ENCODE results near the gene MED12L.

MED12L gene, protein sequence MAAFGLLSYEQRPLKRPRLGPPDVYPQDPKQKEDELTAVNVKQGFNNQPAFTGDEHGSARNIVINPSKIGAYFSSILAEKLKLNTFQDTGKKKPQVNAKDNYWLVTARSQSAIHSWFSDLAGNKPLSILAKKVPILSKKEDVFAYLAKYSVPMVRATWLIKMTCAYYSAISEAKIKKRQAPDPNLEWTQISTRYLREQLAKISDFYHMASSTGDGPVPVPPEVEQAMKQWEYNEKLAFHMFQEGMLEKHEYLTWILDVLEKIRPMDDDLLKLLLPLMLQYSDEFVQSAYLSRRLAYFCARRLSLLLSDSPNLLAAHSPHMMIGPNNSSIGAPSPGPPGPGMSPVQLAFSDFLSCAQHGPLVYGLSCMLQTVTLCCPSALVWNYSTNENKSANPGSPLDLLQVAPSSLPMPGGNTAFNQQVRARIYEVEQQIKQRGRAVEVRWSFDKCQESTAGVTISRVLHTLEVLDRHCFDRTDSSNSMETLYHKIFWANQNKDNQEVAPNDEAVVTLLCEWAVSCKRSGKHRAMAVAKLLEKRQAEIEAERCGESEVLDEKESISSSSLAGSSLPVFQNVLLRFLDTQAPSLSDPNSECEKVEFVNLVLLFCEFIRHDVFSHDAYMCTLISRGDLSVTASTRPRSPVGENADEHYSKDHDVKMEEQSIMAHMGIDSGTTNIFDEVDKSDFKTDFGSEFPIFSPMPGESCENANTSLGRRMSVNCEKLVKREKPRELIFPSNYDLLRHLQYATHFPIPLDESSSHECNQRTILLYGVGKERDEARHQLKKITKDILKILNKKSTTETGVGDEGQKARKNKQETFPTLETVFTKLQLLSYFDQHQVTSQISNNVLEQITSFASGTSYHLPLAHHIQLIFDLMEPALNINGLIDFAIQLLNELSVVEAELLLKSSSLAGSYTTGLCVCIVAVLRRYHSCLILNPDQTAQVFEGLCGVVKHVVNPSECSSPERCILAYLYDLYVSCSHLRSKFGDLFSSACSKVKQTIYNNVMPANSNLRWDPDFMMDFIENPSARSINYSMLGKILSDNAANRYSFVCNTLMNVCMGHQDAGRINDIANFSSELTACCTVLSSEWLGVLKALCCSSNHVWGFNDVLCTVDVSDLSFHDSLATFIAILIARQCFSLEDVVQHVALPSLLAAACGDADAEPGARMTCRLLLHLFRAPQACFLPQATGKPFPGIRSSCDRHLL (N-terminal part only)

DNA sequence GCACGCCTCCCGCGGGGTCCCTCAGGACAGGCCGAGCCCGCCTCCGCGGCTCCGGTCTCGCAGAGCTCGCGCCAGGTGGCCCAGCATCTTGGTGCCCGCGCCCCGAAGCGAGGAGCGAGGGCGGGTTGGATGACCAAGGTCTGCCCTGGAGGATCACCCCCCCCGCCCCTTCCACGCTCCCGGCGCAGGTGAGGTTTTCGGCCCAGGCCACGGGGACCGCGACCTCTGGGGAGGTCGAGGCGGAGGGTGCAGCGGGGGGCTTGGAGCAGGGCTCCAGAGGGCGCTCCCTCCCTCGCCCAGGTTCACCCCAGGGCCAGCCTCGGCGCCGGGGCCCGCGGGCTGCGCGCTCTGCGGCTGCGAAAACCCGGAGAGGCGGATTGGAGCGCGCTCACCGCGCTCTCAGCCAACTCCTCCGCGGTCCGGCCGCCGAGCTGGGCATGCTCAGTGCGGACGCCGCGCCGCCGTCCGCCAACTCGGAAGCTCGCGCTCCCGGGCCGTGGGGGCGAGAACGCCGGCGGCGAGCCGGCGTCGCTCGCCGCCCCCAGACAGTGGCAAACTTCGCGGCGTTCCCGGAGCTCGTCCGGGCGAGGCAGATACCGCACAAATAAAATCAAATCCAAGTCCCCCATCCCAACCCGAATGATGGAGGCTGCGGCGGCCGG, at the start of gene MED12L:
Gene MED12L (plus strand): TSS at position 438 of the 662 bp plus-strand sequence. CDS start 1,263 bp downstream, outside the sequence.
- peak within 1 kb of the TSS; percentile 79 for H3K9ac ChIP-seq
- TF ChIP-seq Cebpa-rat (IDR thresholded peaks at IDR 0.05) = no peak

GRCh38 chr3:151037746-151038477, 47.6 kb upstream of the MED12L start:
- no peaks in the 10 kb centered on the region for H3K36me3 ChIP-seq
- no peaks in the 10 kb centered on the region for H4K20me1 ChIP-seq
- TF ChIP-seq Cebpa-rat (IDR thresholded peaks at IDR 0.05) = no peak
- H3K27ac ChIP-seq = no peak overlapping the region
- no peak overlapping the region for H3K4me2 ChIP-seq
- no peaks in the 10 kb centered on the region for H3K27me3 ChIP-seq
- H3K4me1 ChIP-seq = no peaks in the 10 kb centered on the region
- no peak overlapping the region for H3K4me3 ChIP-seq
- no peak overlapping the region for H3K9ac ChIP-seq
- H3K9me3 ChIP-seq = no peaks in the 10 kb centered on the region

More for the DNA sequence above, at the start of gene MED12L:
- Histone ChIP-seq H4K20me1 (peaks cover 19% of the 10 kb centered on the region), H3K27me3 (peaks cover 22% of the 10 kb centered on the region), H3K9me3 (no peaks in the 10 kb centered on the region), H3K4me2 (peak within 1 kb of the TSS; percentile 91), H3K27ac (peak within 1 kb of the TSS; percentile 64), H3K4me1 (peaks cover 18% of the 10 kb centered on the region), H3K4me3 (peak within 1 kb of the TSS; percentile 87), H3K36me3 (no peaks in the 10 kb centered on the region)

GRCh38 chr3:151044706-151045105, 40.8 kb upstream of the MED12L start:
- Histone ChIP-seq H3K36me3 (no peaks in the 10 kb centered on the region), H3K4me1 (no peaks in the 10 kb centered on the region), H3K4me2 (no peak overlapping the region), H3K9me3 (no peaks in the 10 kb centered on the region), H3K9ac (no peak overlapping the region), H3K4me3 (no peak overlapping the region), H3K27ac (no peak overlapping the region), H3K27me3 (no peaks in the 10 kb centered on the region), H4K20me1 (no peaks in the 10 kb centered on the region)
- no peak for TF ChIP-seq Cebpa-rat (IDR thresholded peaks at IDR 0.05)

DNA sequence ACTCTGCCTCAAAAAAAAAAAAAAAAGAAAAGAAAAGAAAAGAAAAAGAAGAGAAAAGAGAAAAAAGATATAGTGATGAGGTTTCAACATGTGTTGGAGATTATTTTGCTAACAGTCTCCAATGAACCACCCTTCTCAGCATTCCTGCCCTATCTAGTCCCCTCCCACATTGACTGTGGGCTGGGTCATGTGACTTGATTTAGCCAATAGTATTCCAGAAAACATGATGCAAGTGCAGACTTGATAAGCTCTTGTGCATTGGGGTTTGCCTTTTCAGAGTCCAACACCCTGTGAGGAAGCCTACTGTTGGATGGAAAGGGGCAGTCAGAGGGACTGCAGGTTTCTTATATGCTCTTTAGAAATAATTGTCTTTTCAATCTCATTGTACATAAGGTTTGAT, 37.8 kb upstream of the MED12L start:
- no peaks in the 10 kb centered on the region for H3K27me3 ChIP-seq
- no peaks in the 10 kb centered on the region for H3K4me1 ChIP-seq
- H3K4me2 ChIP-seq = no peak overlapping the region
- H3K9me3 ChIP-seq = no peaks in the 10 kb centered on the region
- H3K27ac ChIP-seq = no peak overlapping the region
- no peaks in the 10 kb centered on the region for H3K36me3 ChIP-seq
- no peak for TF ChIP-seq Cebpa-rat (IDR thresholded peaks at IDR 0.05)
- no peak overlapping the region for H3K4me3 ChIP-seq
- no peaks in the 10 kb centered on the region for H4K20me1 ChIP-seq
- no peak overlapping the region for H3K9ac ChIP-seq

DNA sequence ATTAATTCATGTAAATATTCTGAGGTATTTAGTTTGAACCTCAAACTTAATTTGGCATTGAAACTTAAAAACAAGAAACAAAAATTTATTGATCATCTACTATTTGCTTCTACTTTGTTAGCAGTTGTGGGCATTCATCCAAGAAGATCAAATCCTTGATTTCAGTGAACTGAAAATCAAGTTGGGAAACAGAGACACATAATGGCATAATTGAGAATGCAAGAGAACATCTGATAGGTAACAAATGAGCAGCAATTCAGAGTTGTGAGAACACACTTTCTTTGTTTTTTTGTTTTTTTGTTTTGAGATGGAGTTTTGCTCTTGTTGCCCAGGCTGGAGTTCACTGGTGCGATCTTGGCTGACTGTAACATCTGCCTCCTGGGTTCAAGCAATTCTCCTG, 33.9 kb upstream of the MED12L start:
- no peak for TF ChIP-seq Cebpa-rat (IDR thresholded peaks at IDR 0.05)
- Histone ChIP-seq H3K27ac (no peak overlapping the region), H3K4me1 (no peaks in the 10 kb centered on the region), H3K9ac (no peak overlapping the region), H3K9me3 (no peaks in the 10 kb centered on the region), H3K36me3 (no peaks in the 10 kb centered on the region), H4K20me1 (no peaks in the 10 kb centered on the region), H3K27me3 (no peaks in the 10 kb centered on the region), H3K4me2 (no peak overlapping the region), H3K4me3 (no peak overlapping the region)

- no peak overlapping the region for H3K9ac ChIP-seq
- TF ChIP-seq Cebpa-rat (IDR thresholded peaks at IDR 0.05) = no peak
- no peaks in the 10 kb centered on the region for H3K4me1 ChIP-seq
- no peaks in the 10 kb centered on the region for H4K20me1 ChIP-seq
- no peaks in the 10 kb centered on the region for H3K27me3 ChIP-seq
- H3K4me3 ChIP-seq = no peak overlapping the region
- no peaks in the 10 kb centered on the region for H3K9me3 ChIP-seq
- H3K27ac ChIP-seq = no peak overlapping the region
- H3K4me2 ChIP-seq = no peak overlapping the region
- H3K36me3 ChIP-seq = no peaks in the 10 kb centered on the region
Observed at GRCh38 chr3:151052346-151052745, 33.1 kb upstream of the MED12L start.

DNA sequence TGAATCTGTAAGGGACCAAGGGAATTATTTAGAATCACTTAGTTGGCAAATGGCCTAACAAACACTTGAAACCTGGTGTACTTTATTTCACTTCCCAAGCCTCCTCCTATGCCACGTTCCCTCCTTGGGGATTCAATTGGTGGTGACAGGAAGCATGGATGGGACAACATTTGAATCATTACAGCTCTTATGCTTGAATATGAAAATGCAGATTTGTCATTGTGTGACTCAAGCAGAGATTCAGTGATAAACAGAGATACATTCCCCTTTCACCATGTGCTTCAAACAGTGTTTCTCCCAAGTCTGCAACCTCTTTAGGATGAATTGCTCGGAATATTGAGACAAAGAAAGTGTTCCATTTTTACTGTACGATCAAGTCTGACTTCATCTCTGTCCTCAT, 32.7 kb upstream of the MED12L start:
- Histone ChIP-seq H3K9ac (no peak overlapping the region), H3K4me2 (no peak overlapping the region), H3K4me3 (no peak overlapping the region), H3K4me1 (no peaks in the 10 kb centered on the region), H3K27ac (no peak overlapping the region), H3K27me3 (no peaks in the 10 kb centered on the region), H3K36me3 (no peaks in the 10 kb centered on the region), H3K9me3 (no peaks in the 10 kb centered on the region), H4K20me1 (no peaks in the 10 kb centered on the region)
- TF ChIP-seq Cebpa-rat (IDR thresholded peaks at IDR 0.05) = no peak

- Histone ChIP-seq H3K27ac (no peak overlapping the region), H3K4me2 (no peak overlapping the region), H3K4me3 (no peak overlapping the region), H3K9me3 (no peaks in the 10 kb centered on the region), H4K20me1 (no peaks in the 10 kb centered on the region), H3K27me3 (no peaks in the 10 kb centered on the region), H3K36me3 (no peaks in the 10 kb centered on the region), H3K4me1 (no peaks in the 10 kb centered on the region), H3K9ac (no peak overlapping the region)
- TF ChIP-seq Cebpa-rat (IDR thresholded peaks at IDR 0.05) = no peak
Observed at GRCh38 chr3:151058740-151059139, 26.7 kb upstream of the MED12L start.

DNA sequence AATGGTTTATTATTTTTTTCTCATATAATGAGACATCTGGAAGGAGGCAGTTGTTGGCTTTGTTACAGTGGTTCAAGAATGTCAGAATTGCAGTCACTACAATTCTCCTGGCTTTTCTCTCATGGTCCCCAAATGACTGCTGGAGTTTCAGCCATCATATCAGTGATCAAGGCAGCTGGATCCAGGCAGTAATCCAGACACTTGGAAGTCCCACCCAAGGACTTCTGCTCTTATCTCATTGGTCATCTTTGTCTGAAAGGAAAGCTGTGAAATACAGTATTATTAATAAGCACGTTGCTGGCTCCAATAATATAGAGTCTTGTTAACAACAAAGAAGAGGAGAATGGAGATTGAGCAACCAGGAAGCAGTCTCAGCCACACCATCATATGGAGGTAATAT, 22.9 kb upstream of the MED12L start:
- TF ChIP-seq Cebpa-rat (IDR thresholded peaks at IDR 0.05) = no peak
- Histone ChIP-seq H3K27me3 (no peaks in the 10 kb centered on the region), H3K4me2 (no peak overlapping the region), H4K20me1 (no peaks in the 10 kb centered on the region), H3K27ac (no peak overlapping the region), H3K9me3 (no peaks in the 10 kb centered on the region), H3K4me1 (no peaks in the 10 kb centered on the region), H3K9ac (no peak overlapping the region), H3K4me3 (no peak overlapping the region), H3K36me3 (no peaks in the 10 kb centered on the region)

Measured in BLaER1 (cell line).